Ramos (cell line): ENCODE data around the gene PODN.

Source experiments
- in situ Hi-C: fragments of 300-500 bp; cut with MboI; formaldehyde crosslinking; loops from one replicate; pipeline ENCODE4 v1.14.3; 2022; ENCODE audit warnings: low sequenced_read_pairs; ENCODE audit not compliant: unreplicated experiment

PODN gene

GRCh38 chr1:53128401-53128800 is 66.4 kb downstream of the PODN start:
- in situ Hi-C loops: no loop called here

GRCh38 chr1:53129891-53130597 is 68.0 kb downstream of the PODN start:
- in situ Hi-C loops: no loop called here

- in situ Hi-C loops: no loop called here
Observed at GRCh38 chr1:53130598-53130877, 68.5 kb downstream of the PODN start.

GRCh38 chr1:53130878-53131589 is 69.0 kb downstream of the PODN start:
- in situ Hi-C loops: no loop called here

- in situ Hi-C loops: no loop called here
Observed at GRCh38 chr1:53131590-53131938, 69.6 kb downstream of the PODN start.

GRCh38 chr1:53132176-53132575 is 70.2 kb downstream of the PODN start:
- in situ Hi-C loops: no loop called here

GRCh38 chr1:53133261-53134041 is 71.4 kb downstream of the PODN start:
- in situ Hi-C loops: no loop called here

- in situ Hi-C loops: no loop called here
Observed at GRCh38 chr1:53134042-53134485, 72.1 kb downstream of the PODN start.
